HEK293T (cell line): ENCODE measurements around the gene C1orf185.

ENCODE experiments used
- BHLHE40 ChIP-seq: fragments of 450-650 bp; IDR thresholded peaks from 2 replicates; pipeline ENCODE4 v1.6.1; 2016; ENCODE audit warnings: mild to moderate bottlenecking, moderate library complexity, borderline replicate concordance
- SP1 ChIP-seq: fragments of 450-650 bp; IDR thresholded peaks from 2 replicates; pipeline ENCODE4 v1.6.1; 2017
- TARDBP ChIP-seq: fragments of 450-650 bp; IDR thresholded peaks from 2 replicates; pipeline ENCODE4 v1.6.1; 2016

GRCh38 chr1:51188230-51188629, 86.2 kb downstream of the C1orf185 start:
- no peak for TF ChIP-seq SP1
- TF ChIP-seq BHLHE40, result no peak
- no peak for TF ChIP-seq TARDBP
